Ovary (tissue), 9 donors: ENCODE results near the gene MLPH. TPM values are rescaled to one million over a fixed set of nuclear protein-coding genes. Genes with fewer than 3 reads are reported as not detected.

Experiments
- DNase-seq, 5 donors: peaks; one replicate each; pipeline ENCODE4 v3.0.0-alpha.2; 2019 to 2020
- H3K27ac ChIP-seq, 2 donors: fragments of 200-600 bp; one replicate each; pipeline versions ENCODE4 v1.5.1 to v1.8.0; 2019 to 2022
- H3K27me3 ChIP-seq: fragments of 200-600 bp; one replicate; pipeline ENCODE4 v1.8.0; 2022
- H3K36me3 ChIP-seq: fragments of 200-600 bp; sonication (generic); one replicate; pipeline ENCODE4 v1.5.1; 2019
- H3K4me1 ChIP-seq: one replicate; pipeline ENCODE4 v1.8.1; 2013; ENCODE audit warnings: mild to moderate bottlenecking, moderate library complexity; ENCODE audit not compliant: insufficient read depth
- H3K4me3 ChIP-seq: fragments of 200-600 bp; sonication (generic); one replicate; pipeline ENCODE4 v1.5.1; 2017
- H3K9me3 ChIP-seq, 2 donors: fragments of 200-600 bp in 1 of 2; sonication (generic) in 1 of 2; one replicate each; pipeline versions ENCODE4 v1.5.1 to v1.8.1; 2013 to 2019; ENCODE audit warnings: mild to moderate bottlenecking in 1 of 2, moderate library complexity in 1 of 2
- CTCF ChIP-seq, 3 donors: fragments of 450-650 bp in 2 of 3; fragments of 200-600 bp in 1 of 3; IDR thresholded peaks; one replicate each; pipeline versions ENCODE4 v1.5.1 to v1.8.0; 2016 to 2022; ENCODE audit warnings: antibody characterized with exemption in 3 of 3, mild to moderate bottlenecking in 1 of 3
- EP300 ChIP-seq: sonication (generic); formaldehyde crosslinking; IDR thresholded peaks from one replicate; pipeline ENCODE4 v1.6.1; 2017; ENCODE audit warnings: antibody characterized with exemption
- POLR2A ChIP-seq: fragments of 450-650 bp; IDR thresholded peaks from one replicate; pipeline ENCODE4 v1.6.1; 2017; ENCODE audit warnings: antibody characterized with exemption, mild to moderate bottlenecking, moderate library complexity
- WGBS, 3 donors: extraction: QIAGEN DNeasy Blood & Tissue Kit in 1 of 3; methylation state at CpG; one replicate each; pipeline versions ENCODE4 v1.1.5 to v1.1.7; 2013 to 2017; 5-methylcytosine and 5-hydroxymethylcytosine counted together
- intact Hi-C, 4 donors: fragments of 100-400 bp; cut with DNase I; formaldehyde crosslinking; loops; one replicate each; pipeline versions ENCODE4 v1.11.0 to v1.15.1; 2022 to 2023
- polyA plus RNA-seq, 2 donors: library from polyadenylated mRNA; stranded (reverse); fragments of 200-250 nt in 1 of 2; fragments of 350-450 nt in 1 of 2; fragmentation: Illumina TruSeq in 1 of 2; extraction: RNeasy Lipid Tissue Mini Kit (QIAGEN cat#74804) in 1 of 2; gene quantifications; one replicate each; pipeline ENCODE4 v1.2.3, GENCODE V29; 2013 to 2014
- total RNA-seq, 7 donors: library from RNA; depleted of rRNA in 2 of 7; stranded (reverse); fragments of >200 nt in 2 of 7; fragmentation: NEBNext Ultra II Directional in 3 of 7; extraction: Animal tissue kit (Norgen Biotek cat#: 25700) in 3 of 7; gene quantifications; one replicate each; pipeline versions ENCODE4 v1.1.0 to v1.2.4, GENCODE V29; 2016 to 2023
- donor health status: DM: no; HTN: no; CAD: no; lungs with moderate emphysema.
- donor health status: DM: no; HTN: no; CAD: no.
- donor health status: Bipolar disorder and iron deficiency.
- donor health status: DM: yes; HTN: yes; CAD: no.
- donor health status: DM: no; HTN: no; CAD: no.
- donor health status: DM: yes; HTN: yes; CAD: no.

Gene MLPH
- total and polyA plus RNA-seq, 9 donors: 7.8 to 67.5 (median 23.3) TPM

- no peaks in the 10 kb centered on the region for H3K36me3 ChIP-seq
- no peak for TF ChIP-seq CTCF (IDR thresholded peaks at IDR 0.05)
- TF ChIP-seq EP300: no peak
- no peaks in the 10 kb centered on the region for H3K27me3 ChIP-seq
- no peaks in the 10 kb centered on the region for H3K9me3 ChIP-seq
- H3K4me1 ChIP-seq: peaks cover 7% of the 10 kb centered on the region
- no peak for DNase-seq
- intact Hi-C loops: loop anchor here in 1 of 4 donors (10.0 kb wide), 1 partner anchor 163 kb away; no protein-coding TSS in a partner anchor
- 79 to 86% (median 86%) methylated on average over 6 of the region's 6 CpGs for WGBS, 3 donors
- H3K27ac ChIP-seq: peak overlapping the region in 1 of 2 donors; percentile 8
- no peak overlapping the region for H3K4me3 ChIP-seq
Measured at GRCh38 chr2:237581326-237581725, 94.3 kb downstream of the MLPH start.

- peak in 2 of 3 donors; percentile 14 to 50 for TF ChIP-seq CTCF (IDR thresholded peaks at IDR 0.05)
- no peak for TF ChIP-seq EP300
- peak; percentile 77 to 92 (median 81) for DNase-seq
- Histone ChIP-seq H3K27ac (peak overlapping the region; percentile 8 to 18), H3K9me3 (no peaks in the 10 kb centered on the region), H3K4me1 (peaks cover 7% of the 10 kb centered on the region), H3K4me3 (no peak overlapping the region), H3K27me3 (no peaks in the 10 kb centered on the region), H3K36me3 (no peaks in the 10 kb centered on the region)
- intact Hi-C loops: loop anchor here in 2 of 4 donors (2.0 to 10.0 kb wide), 2 partner anchors 163 kb away; no protein-coding TSS in a partner anchor
- WGBS, 3 donors: 16 to 19% (median 16%) methylated on average over 25 of the region's 25 CpGs
Measured at GRCh38 chr2:237581751-237582746, 95.0 kb downstream of the MLPH start.

GRCh38 chr2:237583385-237584295 lies 96.6 kb downstream of the MLPH start:
- no peak overlapping the region for H3K27ac ChIP-seq
- H3K27me3 ChIP-seq: no peaks in the 10 kb centered on the region
- TF ChIP-seq EP300 (no peak), CTCF (IDR thresholded peaks at IDR 0.05) (no peak), POLR2A (no peak)
- H3K9me3 ChIP-seq: no peaks in the 10 kb centered on the region
- no peak overlapping the region for H3K4me3 ChIP-seq
- intact Hi-C loops: loop anchor here in 2 of 4 donors (2.0 to 10.0 kb wide), 2 partner anchors 161 kb away; no protein-coding TSS in a partner anchor
- DNase-seq: no peak
- 79 to 82% (median 80%) methylated on average over 19 of the region's 19 CpGs for WGBS, 3 donors
- H3K4me1 ChIP-seq: peaks cover 7% of the 10 kb centered on the region
- no peaks in the 10 kb centered on the region for H3K36me3 ChIP-seq

GRCh38 chr2:237585590-237586221 lies 98.7 kb downstream of the MLPH start:
- Histone ChIP-seq H3K4me1 (peaks cover 9% of the 10 kb centered on the region), H3K27me3 (no peaks in the 10 kb centered on the region), H3K4me3 (no peak overlapping the region), H3K27ac (no peak overlapping the region), H3K9me3 (no peaks in the 10 kb centered on the region), H3K36me3 (no peaks in the 10 kb centered on the region)
- WGBS, 3 donors: 81 to 89% (median 89%) methylated on average over 15 of the region's 15 CpGs
- intact Hi-C loops: loop anchor here in 1 of 4 donors (10.0 kb wide), 1 partner anchor 159 kb away; no protein-coding TSS in a partner anchor
- TF ChIP-seq CTCF (IDR thresholded peaks at IDR 0.05) (no peak), EP300 (no peak), POLR2A (no peak)
- peak in 2 of 5 donors; percentile 16 to 24 for DNase-seq
